Stimulated activated naive CD8-positive, alpha-beta T cell treated with anti-CD3 and anti-CD28 coated beads, Interleukin-15, Interleukin-2, amounts not matched to agents 100 ng/mL and 50 ng/mL, for 24 hours (primary cell): ENCODE data around the gene USP3.
"Not testable (repeated sequence)": the region's sequence is repeated elsewhere in the genome, so short reads cannot be mapped to it uniquely, and the experiment has no call there.

Source experiments
- H3K27ac Mint-ChIP-seq: one replicate; pipeline ENCODE4 v1.8.0; 2021; ENCODE audit warnings: mild to moderate bottlenecking, mixed read lengths
- H3K27me3 Mint-ChIP-seq: one replicate; pipeline ENCODE4 v1.8.0; 2021; ENCODE audit warnings: mixed read lengths
- H3K36me3 Mint-ChIP-seq: one replicate; pipeline ENCODE4 v1.8.0; 2021; ENCODE audit warnings: low read depth, mixed read lengths
- H3K4me1 Mint-ChIP-seq: one replicate; pipeline ENCODE4 v1.8.0; 2021; ENCODE audit warnings: low read depth, mixed read lengths
- H3K4me3 Mint-ChIP-seq: one replicate; pipeline ENCODE4 v1.8.0; 2021; ENCODE audit warnings: mild to moderate bottlenecking, mixed read lengths
- H3K9me3 Mint-ChIP-seq: one replicate; pipeline ENCODE4 v1.8.0; 2021; ENCODE audit warnings: mixed read lengths

USP3 gene

GRCh38 chr15:63509955-63510940, 5.9 kb downstream of the USP3 start:
- H3K27me3 Mint-ChIP-seq, result no peaks in the 10 kb centered on the region
- no peaks in the 10 kb centered on the region for H3K9me3 Mint-ChIP-seq
- peak overlapping the region; percentile 69 for H3K4me3 Mint-ChIP-seq
- peaks cover 96% of the 10 kb centered on the region for H3K4me1 Mint-ChIP-seq
- H3K36me3 Mint-ChIP-seq, result peaks cover 5% of the 10 kb centered on the region
- H3K27ac Mint-ChIP-seq, result peak overlapping the region; percentile 91

- no peaks in the 10 kb centered on the region for H3K36me3 Mint-ChIP-seq
- H3K27ac Mint-ChIP-seq, result peak overlapping the region; percentile 87
- H3K27me3 Mint-ChIP-seq, result no peaks in the 10 kb centered on the region
- no peak overlapping the region for H3K4me3 Mint-ChIP-seq
- peaks cover 99% of the 10 kb centered on the region for H3K4me1 Mint-ChIP-seq
- H3K9me3 Mint-ChIP-seq, result no peaks in the 10 kb centered on the region
Observed at GRCh38 chr15:63512148-63512547, 7.8 kb downstream of the USP3 start.

DNA sequence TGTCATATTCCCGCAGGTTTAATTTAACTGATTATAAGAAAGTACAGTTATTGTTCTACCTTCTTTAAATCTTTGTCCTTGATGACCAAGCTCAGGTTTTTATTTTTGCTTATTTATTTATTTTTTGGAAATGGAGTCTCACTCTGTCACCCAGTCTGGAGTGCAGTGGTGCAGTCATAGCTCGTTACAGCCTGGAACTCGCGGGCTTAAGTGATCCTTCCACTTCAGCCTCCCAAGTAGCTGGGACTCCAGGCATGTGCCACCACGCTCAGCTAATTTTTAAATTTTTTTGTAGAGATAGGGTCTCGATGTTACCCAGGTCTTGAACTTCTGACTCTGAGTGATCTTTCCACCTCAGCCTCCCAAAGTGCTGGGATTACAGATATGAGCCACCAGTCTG, 8.9 kb downstream of the USP3 start:
- no peaks in the 10 kb centered on the region for H3K36me3 Mint-ChIP-seq
- H3K9me3 Mint-ChIP-seq, result no peaks in the 10 kb centered on the region
- no peaks in the 10 kb centered on the region for H3K27me3 Mint-ChIP-seq
- no peak overlapping the region for H3K4me3 Mint-ChIP-seq
- H3K27ac Mint-ChIP-seq, result no peak overlapping the region
- H3K4me1 Mint-ChIP-seq, result peaks cover 99% of the 10 kb centered on the region

GRCh38 chr15:63513728-63514127, 9.3 kb downstream of the USP3 start:
- Mint-ChIP-seq H3K4me1 (peaks cover 99% of the 10 kb centered on the region), H3K4me3 (no peak overlapping the region), H3K27ac (no peak overlapping the region), H3K9me3 (no peaks in the 10 kb centered on the region), H3K36me3 (no peaks in the 10 kb centered on the region), H3K27me3 (no peaks in the 10 kb centered on the region)

- no peaks in the 10 kb centered on the region for H3K9me3 Mint-ChIP-seq
- H3K27ac Mint-ChIP-seq, result peak overlapping the region; percentile 82
- H3K4me3 Mint-ChIP-seq, result peak overlapping the region; percentile 58
- peaks cover 99% of the 10 kb centered on the region for H3K4me1 Mint-ChIP-seq
- H3K36me3 Mint-ChIP-seq, result no peaks in the 10 kb centered on the region
- no peaks in the 10 kb centered on the region for H3K27me3 Mint-ChIP-seq
Observed at GRCh38 chr15:63514531-63514943, 10.1 kb downstream of the USP3 start.

DNA sequence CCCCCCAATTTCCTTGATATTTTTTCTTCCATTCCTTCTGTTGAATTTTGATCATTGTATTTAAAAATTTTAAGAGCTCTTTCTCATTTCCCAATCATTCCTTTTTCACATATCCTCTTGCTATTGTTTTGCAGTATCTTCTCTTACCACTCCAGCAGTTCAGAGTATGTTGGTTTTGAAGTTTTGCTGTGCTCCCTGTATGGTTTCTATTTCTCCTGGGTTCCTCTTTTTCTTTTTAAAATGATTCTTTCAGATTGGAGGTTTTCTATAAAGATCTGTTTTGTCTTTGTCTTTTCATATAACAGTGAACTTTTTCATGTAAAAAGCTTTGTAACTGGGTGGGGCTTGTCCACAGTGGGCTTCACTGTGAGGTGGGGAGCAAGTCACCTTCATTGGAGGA, 12.8 kb downstream of the USP3 start:
- Mint-ChIP-seq H3K4me3 (peak overlapping the region; percentile 42), H3K4me1 (peaks cover 97% of the 10 kb centered on the region), H3K27ac (peak overlapping the region; percentile 28), H3K36me3 (no peaks in the 10 kb centered on the region), H3K9me3 (no peaks in the 10 kb centered on the region), H3K27me3 (no peaks in the 10 kb centered on the region)

GRCh38 chr15:63517628-63518027, 13.2 kb downstream of the USP3 start:
- Mint-ChIP-seq H3K9me3 (no peaks in the 10 kb centered on the region), H3K27ac (peak overlapping the region; percentile 28), H3K4me1 (peaks cover 97% of the 10 kb centered on the region), H3K27me3 (no peaks in the 10 kb centered on the region), H3K36me3 (no peaks in the 10 kb centered on the region), H3K4me3 (peak overlapping the region; percentile 42)

DNA sequence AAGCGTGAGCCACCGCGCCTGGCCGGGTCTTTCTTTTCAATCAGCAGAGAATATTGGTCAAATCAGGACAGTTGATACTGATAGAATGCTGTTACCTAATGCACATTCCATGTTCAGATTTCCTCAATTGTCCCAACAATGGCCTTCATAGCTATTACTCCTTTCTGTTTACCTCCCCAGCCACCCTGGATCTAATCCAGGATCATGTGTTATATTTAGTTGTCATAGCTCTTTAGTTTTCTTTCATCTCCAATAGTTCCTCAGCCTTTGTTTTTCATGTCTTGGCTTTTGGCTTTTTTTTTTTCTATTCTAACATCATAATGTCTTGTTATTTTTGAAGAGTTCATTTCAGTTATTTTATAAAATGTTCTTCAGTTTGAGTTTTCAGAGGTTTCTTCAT, 14.6 kb downstream of the USP3 start:
- H3K27ac Mint-ChIP-seq, result peak overlapping the region; percentile 38
- H3K4me1 Mint-ChIP-seq, result peaks cover 97% of the 10 kb centered on the region
- H3K27me3 Mint-ChIP-seq, result no peaks in the 10 kb centered on the region
- no peaks in the 10 kb centered on the region for H3K9me3 Mint-ChIP-seq
- no peaks in the 10 kb centered on the region for H3K36me3 Mint-ChIP-seq
- no peak overlapping the region for H3K4me3 Mint-ChIP-seq

GRCh38 chr15:63519548-63520178, 15.3 kb downstream of the USP3 start:
- H3K27ac Mint-ChIP-seq, result no peak overlapping the region
- no peak overlapping the region for H3K4me3 Mint-ChIP-seq
- peaks cover 97% of the 10 kb centered on the region for H3K4me1 Mint-ChIP-seq
- no peaks in the 10 kb centered on the region for H3K36me3 Mint-ChIP-seq
- H3K9me3 Mint-ChIP-seq, result no peaks in the 10 kb centered on the region
- H3K27me3 Mint-ChIP-seq, result no peaks in the 10 kb centered on the region

DNA sequence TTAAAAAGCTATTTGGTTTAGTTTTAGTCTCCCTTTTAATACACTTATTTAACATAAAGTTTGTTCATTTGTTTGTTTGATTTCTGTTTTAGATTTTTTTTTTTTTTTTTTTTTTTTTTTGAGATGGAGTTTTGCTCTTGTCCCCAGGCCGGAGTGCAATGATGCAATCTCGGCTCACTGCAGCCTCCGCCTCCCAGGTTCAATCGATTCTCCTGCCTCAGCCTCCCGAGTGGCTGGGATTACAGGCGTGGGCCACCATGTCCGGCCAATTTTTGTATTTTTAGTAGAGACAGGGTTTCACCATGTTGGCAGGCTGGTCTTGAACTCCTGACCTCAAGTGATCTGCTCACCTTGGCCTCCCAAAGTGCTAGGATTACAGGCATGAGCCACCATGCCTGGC, 16.1 kb downstream of the USP3 start:
- not testable (repeated sequence) for H3K27me3 Mint-ChIP-seq, H3K27ac Mint-ChIP-seq, H3K4me3 Mint-ChIP-seq, H3K9me3 Mint-ChIP-seq, H3K36me3 Mint-ChIP-seq
- H3K4me1 Mint-ChIP-seq, result peaks cover 97% of the 10 kb centered on the region

DNA sequence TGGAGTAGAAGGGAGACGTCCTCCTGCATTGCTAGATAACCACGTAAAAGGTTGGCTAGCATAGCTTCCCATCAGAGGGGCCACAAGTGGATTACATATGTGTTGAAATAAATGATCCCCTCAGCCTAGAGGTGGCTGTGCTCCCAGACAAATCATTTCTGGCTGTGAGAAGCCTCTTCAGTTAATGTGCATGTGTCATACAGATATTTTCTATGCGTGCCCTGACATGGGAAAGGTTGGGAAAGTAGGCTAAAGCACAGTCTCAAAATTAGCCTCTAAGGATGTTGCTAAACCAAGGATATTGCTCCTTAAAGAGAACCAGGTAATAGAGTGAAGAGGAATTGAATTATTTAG, 17.8 kb downstream of the USP3 start:
- no peak overlapping the region for H3K4me3 Mint-ChIP-seq
- peaks cover 95% of the 10 kb centered on the region for H3K4me1 Mint-ChIP-seq
- no peaks in the 10 kb centered on the region for H3K27me3 Mint-ChIP-seq
- no peak overlapping the region for H3K27ac Mint-ChIP-seq
- H3K36me3 Mint-ChIP-seq, result peaks cover 4% of the 10 kb centered on the region
- H3K9me3 Mint-ChIP-seq, result no peaks in the 10 kb centered on the region

GRCh38 chr15:63523306-63523990, 19.1 kb downstream of the USP3 start:
- Mint-ChIP-seq H3K4me1 (peaks cover 95% of the 10 kb centered on the region), H3K27me3 (no peaks in the 10 kb centered on the region)

DNA sequence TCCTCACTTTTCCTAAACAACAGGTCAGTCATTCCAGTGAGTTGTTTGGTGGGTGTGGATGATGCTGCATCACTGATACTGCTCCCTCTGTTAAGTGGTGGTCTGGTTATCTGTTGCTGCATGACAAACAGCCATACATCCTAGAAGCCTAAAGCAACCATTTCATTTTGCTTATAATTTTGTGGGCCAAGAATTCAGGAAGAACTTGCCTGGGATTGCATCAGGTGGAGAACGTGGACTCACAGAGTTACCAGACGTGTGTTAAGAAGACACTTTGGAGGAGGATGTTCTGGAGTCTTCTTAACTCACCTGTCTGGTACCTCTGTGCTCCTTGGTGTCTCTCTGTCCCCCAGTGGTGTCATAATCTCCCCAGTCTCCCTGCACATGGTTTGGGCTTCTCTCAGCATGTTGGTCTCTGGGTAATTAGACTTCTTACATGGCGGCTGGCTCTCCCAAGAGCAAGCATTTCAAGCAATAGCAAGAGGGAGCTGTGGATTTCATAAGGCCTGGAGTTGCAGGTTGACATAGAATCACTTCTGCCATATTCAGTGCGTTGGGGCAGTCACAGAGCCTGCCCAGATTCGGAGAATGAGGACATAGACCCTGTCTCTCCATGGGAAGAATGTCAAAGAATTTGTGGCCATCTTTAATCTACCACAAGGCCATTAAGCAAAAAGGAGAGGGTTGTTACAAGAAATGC, 20.1 kb downstream of the USP3 start:
- Mint-ChIP-seq H3K27ac (no peak overlapping the region), H3K27me3 (no peaks in the 10 kb centered on the region), H3K4me1 (peaks cover 95% of the 10 kb centered on the region), H3K4me3 (no peak overlapping the region), H3K36me3 (peaks cover 4% of the 10 kb centered on the region), H3K9me3 (no peaks in the 10 kb centered on the region)

More at GRCh38 chr15:63523306-63523990, 19.1 kb downstream of the USP3 start:
- Mint-ChIP-seq H3K36me3 (peaks cover 4% of the 10 kb centered on the region), H3K4me3 (no peak overlapping the region), H3K9me3 (no peaks in the 10 kb centered on the region), H3K27ac (no peak overlapping the region)

GRCh38 chr15:63526401-63526800, 22.0 kb downstream of the USP3 start:
- Mint-ChIP-seq H3K27me3 (no peaks in the 10 kb centered on the region), H3K27ac (peak overlapping the region; percentile 56), H3K36me3 (peaks cover 13% of the 10 kb centered on the region), H3K4me3 (peak overlapping the region; percentile 36), H3K9me3 (no peaks in the 10 kb centered on the region), H3K4me1 (peaks cover 99% of the 10 kb centered on the region)
